ENCODE results near the gene ARHGAP15. TPM values are rescaled to one million over a fixed set of nuclear protein-coding genes. Genes with fewer than 3 reads are reported as not detected.

Gene ARHGAP15
- total RNA-seq, 2 experiments from 2014 or later, result 72.1 to 98.4 TPM

DNA sequence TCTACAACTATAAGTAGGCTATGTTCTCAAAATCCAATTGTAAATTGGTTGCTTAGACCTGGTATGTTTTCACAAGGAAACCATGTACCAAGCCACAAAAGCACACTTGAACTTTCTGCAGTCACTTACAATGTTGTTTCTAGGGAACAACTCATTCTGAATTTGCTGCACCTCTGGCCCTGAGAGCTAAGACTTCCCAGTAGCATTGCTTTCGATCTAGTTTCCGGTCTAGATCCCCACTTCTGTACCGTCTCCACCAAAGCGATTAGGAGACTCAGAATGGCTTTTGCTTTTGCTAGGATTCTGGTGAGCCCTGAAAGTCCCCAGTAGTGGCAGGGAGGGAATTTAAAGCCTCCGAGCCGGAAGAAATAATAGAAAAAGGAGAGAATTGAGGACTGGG is 313.0 kb downstream of the ARHGAP15 start:
- CTCF ChIA-PET (ENCODE audit: unreplicated experiment), result no interaction called here
- no peak overlapping the region for H2AFZ ChIP-seq (ENCODE audit: low read length)
- DNase-seq (ENCODE audit: low spot score), result no peak

DNA sequence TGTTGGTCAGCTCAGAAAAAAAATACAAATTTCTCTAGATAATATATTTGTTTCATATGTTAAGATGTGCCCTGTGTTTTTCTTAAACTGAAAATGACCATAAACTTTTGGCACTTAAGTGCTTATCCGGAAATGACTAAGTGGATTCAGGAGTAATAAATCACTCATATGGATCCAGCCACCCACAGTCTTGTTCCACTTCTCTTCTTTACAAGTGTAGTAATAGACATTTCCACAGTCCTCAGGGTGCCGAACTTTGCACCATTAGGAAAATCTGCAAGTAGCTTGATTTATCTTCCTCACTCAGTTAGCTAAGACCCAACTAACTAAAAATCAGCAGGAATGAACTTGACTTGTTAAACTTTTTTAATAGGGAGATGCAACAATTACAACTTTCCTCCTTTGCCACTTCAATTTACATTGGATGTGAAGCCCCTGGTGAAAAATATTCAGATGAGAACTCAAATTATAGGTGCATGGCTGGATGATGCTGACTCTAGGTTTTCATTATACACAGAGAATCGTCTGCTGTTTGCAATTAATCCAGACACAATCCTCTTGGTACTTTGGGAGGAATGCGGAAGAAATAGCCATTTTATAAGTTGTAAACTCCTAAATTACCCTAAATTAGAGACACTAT is 322.5 kb downstream of the ARHGAP15 start:
- intact Hi-C loops (cut with micrococcal nuclease; ENCODE audit: unreplicated experiment), result no loop called here
- BruUV-seq (replicated peaks), result no TSS peak
- Histone ChIP-seq H3K4me1 (ENCODE audit: insufficient read depth, low read length, poor library complexity, severe bottlenecking) (no peaks in the 10 kb centered on the region), H2AFZ (ENCODE audit: low read length) (no peak overlapping the region), H3K4me2 (ENCODE audit: low read length) (no peak overlapping the region), H3K79me2 (ENCODE audit: insufficient read depth, low read depth, low read length) (no peaks in the 10 kb centered on the region), H3K27ac (ENCODE audit: low read depth, low read length, poor library complexity, severe bottlenecking) (no peak overlapping the region), H4K20me1 (ENCODE audit: insufficient read depth, low read length) (no peaks in the 10 kb centered on the region), H3K9me2 (ENCODE audit: insufficient read depth, low read length) (no peaks in the 10 kb centered on the region), H3K4me3 (ENCODE audit: low read depth, low read length, poor library complexity, severe bottlenecking) (no peak overlapping the region), H3K36me3 (ENCODE audit: insufficient read depth, low read length) (no peaks in the 10 kb centered on the region), H3K9me3 (ENCODE audit: low read length) (no peaks in the 10 kb centered on the region)
- ChIA-PET CTCF (ENCODE audit: unreplicated experiment) (no interaction called here), POLR2A (interaction anchor here (0.7 to 0.8 kb wide), 2 partner anchors 48 to 375 kb away, joined by 3 read pairs; no protein-coding TSS in a partner anchor)
- DNase-seq (ENCODE audit: low spot score), result no peak
- TF ChIP-seq, protein P1, sequence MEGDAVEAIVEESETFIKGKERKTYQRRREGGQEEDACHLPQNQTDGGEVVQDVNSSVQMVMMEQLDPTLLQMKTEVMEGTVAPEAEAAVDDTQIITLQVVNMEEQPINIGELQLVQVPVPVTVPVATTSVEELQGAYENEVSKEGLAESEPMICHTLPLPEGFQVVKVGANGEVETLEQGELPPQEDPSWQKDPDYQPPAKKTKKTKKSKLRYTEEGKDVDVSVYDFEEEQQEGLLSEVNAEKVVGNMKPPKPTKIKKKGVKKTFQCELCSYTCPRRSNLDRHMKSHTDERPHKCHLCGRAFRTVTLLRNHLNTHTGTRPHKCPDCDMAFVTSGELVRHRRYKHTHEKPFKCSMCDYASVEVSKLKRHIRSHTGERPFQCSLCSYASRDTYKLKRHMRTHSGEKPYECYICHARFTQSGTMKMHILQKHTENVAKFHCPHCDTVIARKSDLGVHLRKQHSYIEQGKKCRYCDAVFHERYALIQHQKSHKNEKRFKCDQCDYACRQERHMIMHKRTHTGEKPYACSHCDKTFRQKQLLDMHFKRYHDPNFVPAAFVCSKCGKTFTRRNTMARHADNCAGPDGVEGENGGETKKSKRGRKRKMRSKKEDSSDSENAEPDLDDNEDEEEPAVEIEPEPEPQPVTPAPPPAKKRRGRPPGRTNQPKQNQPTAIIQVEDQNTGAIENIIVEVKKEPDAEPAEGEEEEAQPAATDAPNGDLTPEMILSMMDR (conservative IDR thresholded peaks at IDR 0.05; ENCODE audit: low read length), result no peak
- TF ChIP-seq EZH2phosphoT487 (IDR thresholded peaks at IDR 0.05; ENCODE audit: borderline replicate concordance, low read depth, low read length), result no peak

More for the DNA sequence above, 313.0 kb downstream of the ARHGAP15 start:
- intact Hi-C loops (cut with micrococcal nuclease; ENCODE audit: unreplicated experiment), result no loop called here
- H3K79me2 ChIP-seq (ENCODE audit: insufficient read depth, low read depth, low read length), result no peaks in the 10 kb centered on the region
- no peak overlapping the region for H3K27ac ChIP-seq (ENCODE audit: low read depth, low read length, poor library complexity, severe bottlenecking)
- no peak for TF ChIP-seq EZH2phosphoT487 (IDR thresholded peaks at IDR 0.05; ENCODE audit: borderline replicate concordance, low read depth, low read length)
- TF ChIP-seq, protein P1 (conservative IDR thresholded peaks at IDR 0.05; ENCODE audit: low read length), result no peak
- no peaks in the 10 kb centered on the region for H4K20me1 ChIP-seq (ENCODE audit: insufficient read depth, low read length)
- no peaks in the 10 kb centered on the region for H3K9me3 ChIP-seq (ENCODE audit: low read length)
- H3K9me2 ChIP-seq (ENCODE audit: insufficient read depth, low read length), result no peaks in the 10 kb centered on the region
- POLR2A ChIA-PET, result interaction anchor here (1.6 kb wide), 1 partner anchor 8 kb away, joined by 3 read pairs; no protein-coding TSS in a partner anchor
- no peaks in the 10 kb centered on the region for H3K4me1 ChIP-seq (ENCODE audit: insufficient read depth, low read length, poor library complexity, severe bottlenecking)
- no peak overlapping the region for H3K4me3 ChIP-seq (ENCODE audit: low read depth, low read length, poor library complexity, severe bottlenecking)
- no peak overlapping the region for H3K4me2 ChIP-seq (ENCODE audit: low read length)
- peaks cover 6% of the 10 kb centered on the region for H3K36me3 ChIP-seq (ENCODE audit: insufficient read depth, low read length)
- BruUV-seq (replicated peaks), result no TSS peak

DNA sequence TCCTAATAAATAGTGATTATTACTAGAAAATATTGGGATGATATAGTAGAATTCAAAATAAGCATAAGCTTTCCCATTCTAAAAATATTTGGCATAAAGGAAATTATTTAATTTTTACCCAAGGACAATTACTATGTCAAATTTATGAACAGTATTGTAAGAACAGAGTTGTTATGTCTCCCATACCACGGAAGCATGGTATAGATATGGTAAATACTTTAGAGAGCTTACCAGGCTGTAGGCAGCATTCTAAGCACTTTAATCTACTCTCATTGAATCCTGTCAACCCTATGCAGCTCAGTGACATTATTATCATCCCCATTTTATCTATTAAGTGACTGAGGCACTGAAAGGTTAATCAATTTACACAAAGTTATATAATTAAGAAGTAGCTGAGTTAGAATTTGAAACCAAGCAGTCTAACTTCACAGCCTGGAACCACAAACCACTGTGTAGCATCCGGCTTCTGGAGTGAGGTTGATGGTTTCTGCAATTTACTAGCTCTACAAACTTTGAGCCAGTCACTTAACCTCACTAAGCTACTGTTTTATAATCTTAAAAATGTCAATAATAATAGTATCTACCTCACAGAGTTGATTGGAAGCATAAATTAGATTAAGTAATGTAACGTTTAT is 323.7 kb downstream of the ARHGAP15 start:
- intact Hi-C loops (cut with micrococcal nuclease; ENCODE audit: unreplicated experiment), result no loop called here
- no peaks in the 10 kb centered on the region for H3K36me3 ChIP-seq (ENCODE audit: insufficient read depth, low read length)
- no peak overlapping the region for H2AFZ ChIP-seq (ENCODE audit: low read length)
- ChIA-PET POLR2A (interaction anchor here (0.7 kb wide), 1 partner anchor 633 kb away, joined by 3 read pairs; no protein-coding TSS in a partner anchor), CTCF (ENCODE audit: unreplicated experiment) (no interaction called here)
- H3K9me3 ChIP-seq (ENCODE audit: low read length), result no peaks in the 10 kb centered on the region
- no peaks in the 10 kb centered on the region for H3K79me2 ChIP-seq (ENCODE audit: insufficient read depth, low read depth, low read length)
- H3K27ac ChIP-seq (ENCODE audit: low read depth, low read length, poor library complexity, severe bottlenecking), result no peak overlapping the region
- no peaks in the 10 kb centered on the region for H3K4me1 ChIP-seq (ENCODE audit: insufficient read depth, low read length, poor library complexity, severe bottlenecking)
- H3K4me2 ChIP-seq (ENCODE audit: low read length), result no peak overlapping the region
- no TSS peak for BruUV-seq (replicated peaks)
- DNase-seq (ENCODE audit: low spot score), result no peak
- no peak overlapping the region for H3K4me3 ChIP-seq (ENCODE audit: low read depth, low read length, poor library complexity, severe bottlenecking)
- TF ChIP-seq, protein P1 (conservative IDR thresholded peaks at IDR 0.05; ENCODE audit: low read length), result no peak
- no peak for TF ChIP-seq EZH2phosphoT487 (IDR thresholded peaks at IDR 0.05; ENCODE audit: borderline replicate concordance, low read depth, low read length)
- no peaks in the 10 kb centered on the region for H3K9me2 ChIP-seq (ENCODE audit: insufficient read depth, low read length)
- no peaks in the 10 kb centered on the region for H4K20me1 ChIP-seq (ENCODE audit: insufficient read depth, low read length)

Measured in OCI-LY7 (cell line).